GM23338 (cell line): Measurements from ENCODE around the gene TACSTD2. TPM values are rescaled to one million over a fixed set of nuclear protein-coding genes. Genes with fewer than 3 reads are reported as not detected.

Experiments
- ATAC-seq: fragments of 200-7000 bp; cut with Tn5 transposase; 3 replicates; pipeline ENCODE4 v1.9.1; 2020
- DNase-seq: peaks from one replicate; pipeline ENCODE4 v3.0.0-alpha.2; 2015; ENCODE audit warnings: low spot score
- H2AFZ ChIP-seq: fragments of 200-600 bp; sonication (generic); 2 replicates; pipeline ENCODE4 v1.8.0; 2016; ENCODE audit warnings: antibody characterized with exemption, mild to moderate bottlenecking, moderate library complexity
- H3F3A ChIP-seq: fragments of 200-600 bp; sonication (generic); replicated peaks from 2 replicates; pipeline ENCODE4 v1.8.0; 2017; ENCODE audit warnings: antibody characterized with exemption, mixed run types, low read depth
- H3K27ac ChIP-seq: fragments of 200-600 bp; sonication (generic); 2 replicates; pipeline ENCODE4 v1.6.1; 2016; ENCODE audit warnings: low read depth
- H3K27me3 ChIP-seq: fragments of 200-600 bp; sonication (generic); 2 replicates; pipeline ENCODE4 v1.8.0; 2016; ENCODE audit warnings: mild to moderate bottlenecking, mixed run types, moderate library complexity; ENCODE audit not compliant: insufficient read depth
- H3K36me3 ChIP-seq: fragments of 200-600 bp; sonication (generic); 2 replicates; pipeline ENCODE4 v1.8.0; 2016; ENCODE audit warnings: mild to moderate bottlenecking; ENCODE audit not compliant: insufficient read depth
- H3K4me1 ChIP-seq: fragments of 200-600 bp; sonication (generic); 2 replicates; pipeline ENCODE4 v1.8.0; 2016; ENCODE audit warnings: mild to moderate bottlenecking, moderate library complexity; ENCODE audit not compliant: insufficient read depth
- H3K4me2 ChIP-seq: fragments of 200-600 bp; sonication (generic); 2 replicates; pipeline ENCODE4 v1.7.1; 2017; ENCODE audit warnings: mixed run types
- H3K4me3 ChIP-seq: fragments of 200-600 bp; sonication (generic); 2 replicates; pipeline ENCODE4 v1.6.1; 2016; ENCODE audit warnings: mixed run types
- H3K79me2 ChIP-seq: fragments of 200-600 bp; sonication (generic); replicated peaks from 2 replicates; pipeline ENCODE4 v1.8.0; 2017; ENCODE audit warnings: mild to moderate bottlenecking; ENCODE audit not compliant: insufficient read depth
- H3K9me2 ChIP-seq: fragments of 200-600 bp; sonication (generic); 2 replicates; pipeline ENCODE4 v1.8.0; 2017; ENCODE audit not compliant: insufficient read depth
- H4K20me1 ChIP-seq: fragments of 200-600 bp; sonication (generic); replicated peaks from 2 replicates; pipeline ENCODE4 v1.8.0; 2017; ENCODE audit warnings: mild to moderate bottlenecking; ENCODE audit not compliant: insufficient read depth
- H3K27ac Mint-ChIP-seq: 2 replicates; pipeline ENCODE4 v1.8.0; 2020; ENCODE audit warnings: inconsistent platforms, mild to moderate bottlenecking, moderate library complexity, mixed read lengths
- H3K27me3 Mint-ChIP-seq: 3 replicates; pipeline ENCODE4 v1.8.0; 2022; ENCODE audit warnings: low read depth, mild to moderate bottlenecking, moderate library complexity, mixed read lengths, inconsistent platforms; ENCODE audit not compliant: insufficient read depth, poor library complexity
- H3K36me3 Mint-ChIP-seq: 3 replicates; pipeline ENCODE4 v1.8.0; 2021; ENCODE audit warnings: low read depth, mild to moderate bottlenecking, inconsistent platforms, moderate library complexity, mixed read lengths
- H3K4me1 Mint-ChIP-seq: 3 replicates; pipeline ENCODE4 v1.8.0; 2020; ENCODE audit warnings: mild to moderate bottlenecking, inconsistent platforms, mixed read lengths
- H3K4me3 Mint-ChIP-seq: 3 replicates; pipeline ENCODE4 v1.8.0; 2021; ENCODE audit warnings: moderate library complexity, mild to moderate bottlenecking, inconsistent platforms, mixed read lengths
- H3K9me3 Mint-ChIP-seq: 3 replicates; pipeline ENCODE4 v1.8.0; 2020; ENCODE audit warnings: moderate library complexity, mild to moderate bottlenecking, inconsistent platforms, mixed read lengths
- CREB1 ChIP-seq: fragments of 250-450 bp; sonication (Bioruptor Pico); IDR thresholded peaks from 2 replicates; pipeline ENCODE4 v1.5.0; 2020; ENCODE audit warnings: low read depth, mild to moderate bottlenecking, moderate library complexity
- CTCF ChIP-seq, 2 experiments: fragments of 200-600 bp in 1 of 2; sonication (generic) in 1 of 2; conservative IDR thresholded peaks; 2 replicates each; pipeline versions ENCODE4 v1.5.1 to v1.6.1; 2016 to 2017; ENCODE audit warnings: antibody characterized with exemption in 2 of 2, low read depth in 2 of 2, mild to moderate bottlenecking in 2 of 2, moderate library complexity in 1 of 2
- EZH2phosphoT487 ChIP-seq: fragments of 200-600 bp; sonication (generic); IDR thresholded peaks from one replicate; pipeline ENCODE4 v1.8.1; 2018; ENCODE audit warnings: antibody characterized with exemption; ENCODE audit not compliant: unreplicated experiment
- NANOG ChIP-seq: IDR thresholded peaks from 2 replicates; pipeline ENCODE4 v1.6.1; 2016; ENCODE audit warnings: antibody characterized with exemption, borderline replicate concordance
- POLR2AphosphoS5 ChIP-seq: IDR thresholded peaks from 2 replicates; pipeline ENCODE4 v1.6.1; 2016; ENCODE audit warnings: antibody characterized with exemption, low read depth
- REST ChIP-seq: IDR thresholded peaks from one replicate; pipeline ENCODE4 v1.6.1; 2018; ENCODE audit warnings: antibody characterized with exemption; ENCODE audit not compliant: unreplicated experiment
- STAT1 ChIP-seq: IDR thresholded peaks from one replicate; pipeline ENCODE4 v1.6.1; 2016; ENCODE audit warnings: antibody characterized with exemption; ENCODE audit not compliant: unreplicated experiment
- ZNF114 ChIP-seq: fragments of 250-450 bp; sonication (Bioruptor Pico); IDR thresholded peaks from 2 replicates; pipeline ENCODE4 v1.5.0; 2020; ENCODE audit warnings: mild to moderate bottlenecking, moderate library complexity
- ZNF331 ChIP-seq: fragments of 250-450 bp; sonication (Bioruptor Pico); IDR thresholded peaks from 2 replicates; pipeline ENCODE4 v1.5.0; 2020; ENCODE audit warnings: low read depth, mild to moderate bottlenecking, moderate library complexity
- ZNF462 ChIP-seq: fragments of 250-450 bp; sonication (Bioruptor Pico); IDR thresholded peaks from 2 replicates; pipeline ENCODE4 v1.5.0; 2020; ENCODE audit warnings: mild to moderate bottlenecking, moderate library complexity
- polyA plus RNA-seq: library from polyadenylated mRNA; unstranded; fragments of >200 nt; fragmentation: Nextera tagmentation; extraction: Ambion mirVana; gene quantifications from 2 replicates; pipeline ENCODE4 v1.2.1, GENCODE V29; 2016
- total RNA-seq: library from RNA; depleted of rRNA; stranded (reverse); fragments of >200 nt; shearing (Covaris generic); gene quantifications from 2 replicates; pipeline ENCODE4 v1.2.3, GENCODE V29; 2014

TACSTD2 gene
- total and polyA plus RNA-seq, 2 experiments from 2014 or later, result 0.86 to 1.5 TPM

- Histone ChIP-seq H3K4me2 (no peak overlapping the region), H3K27me3 (no peaks in the 10 kb centered on the region; the same call in 1 of the 2 replicates), H3F3A (no peaks in the 10 kb centered on the region), H3K9me2 (0 out of 2 replicates have a peak, but pooled peaks cover 2% of the 10 kb centered on the region), H3K4me1 (no peaks in the 10 kb centered on the region), H3K27ac (no peak overlapping the region), H3K36me3 (no peaks in the 10 kb centered on the region), H2AFZ (no peak overlapping the region), H3K4me3 (no peak overlapping the region), H4K20me1 (no peaks in the 10 kb centered on the region), H3K79me2 (no peaks in the 10 kb centered on the region)
- Mint-ChIP-seq H3K9me3 (no peaks in the 10 kb centered on the region), H3K27me3 (peaks cover 10% of the 10 kb centered on the region), H3K27ac (no peak overlapping the region), H3K4me3 (no peak overlapping the region), H3K36me3 (no peaks in the 10 kb centered on the region), H3K4me1 (no peaks in the 10 kb centered on the region)
- no peak for ATAC-seq
- TF ChIP-seq ZNF331 (CRISPR knock-in tag), result no peak
- TF ChIP-seq REST, result no peak
- TF ChIP-seq POLR2AphosphoS5, result no peak
- no peak for TF ChIP-seq EZH2phosphoT487
- TF ChIP-seq ZNF114, result no peak
- TF ChIP-seq CTCF (conservative IDR thresholded peaks at IDR 0.05; ENCODE audit: low read depth in 2 of 2), result no peak
- TF ChIP-seq STAT1, result no peak
- TF ChIP-seq CREB1, result no peak
- no peak for TF ChIP-seq ZNF462 (CRISPR knock-in tag)
- TF ChIP-seq NANOG, result no peak
- no peak for DNase-seq
Observed at GRCh38 chr1:58590019-58590418, 13.0 kb upstream of the TACSTD2 start.
